A204.1 (cell line): ENCODE results near the gene ARID3C.

Experiments
- FAIRE-seq: peaks from 2 replicates; lab custom pipeline; 2012; peaks lifted over from hg19 to GRCh38; lab: Jason Lieb, UNC

Gene ARID3C

GRCh38 chr9:34576597-34577399 is 52.1 kb downstream of the ARID3C start:
- no peak for FAIRE-seq

- FAIRE-seq = no peak
Observed at GRCh38 chr9:34575862-34576596, 52.8 kb downstream of the ARID3C start.

- FAIRE-seq = no peak
Observed at GRCh38 chr9:34575241-34575640, 53.6 kb downstream of the ARID3C start.

GRCh38 chr9:34574571-34574970 is 54.3 kb downstream of the ARID3C start:
- FAIRE-seq = no peak

GRCh38 chr9:34573599-34574325 is 55.1 kb downstream of the ARID3C start:
- no peak for FAIRE-seq

- FAIRE-seq = no peak
Observed at GRCh38 chr9:34572628-34573027, 56.2 kb downstream of the ARID3C start.

- FAIRE-seq = no peak
Observed at GRCh38 chr9:34572092-34572491, 56.8 kb downstream of the ARID3C start.

GRCh38 chr9:34571481-34571810 is 57.4 kb downstream of the ARID3C start:
- no peak for FAIRE-seq
